GM15510 (cell line): Measurements from ENCODE around the gene ANXA3.

Experiments used
- POLR2A ChIP-seq: IDR thresholded peaks from 3 replicates; pipeline ENCODE4 v1.6.1; 2011; ENCODE audit warnings: borderline replicate concordance; ENCODE audit not compliant: insufficient read length; ENCODE audit errors: extremely low read depth

The ANXA3 gene

GRCh38 chr4:78551420-78552351 is at the start of gene ANXA3:
ANXA3 (plus strand) TSS chr4:78551770; CDS start chr4:78554474, 2,704 bp downstream.
- TF ChIP-seq POLR2A, result no peak

GRCh38 chr4:78509043-78509442 is 42.5 kb upstream of the ANXA3 start:
- TF ChIP-seq POLR2A, result no peak

GRCh38 chr4:78510108-78510507 is 41.5 kb upstream of the ANXA3 start:
- TF ChIP-seq POLR2A, result no peak

GRCh38 chr4:78510681-78511080 is 40.9 kb upstream of the ANXA3 start:
- no peak for TF ChIP-seq POLR2A

- TF ChIP-seq POLR2A, result no peak
Measured at GRCh38 chr4:78512357-78512920, 39.1 kb upstream of the ANXA3 start.

GRCh38 chr4:78513411-78513975 is 38.1 kb upstream of the ANXA3 start:
- TF ChIP-seq POLR2A, result no peak

GRCh38 chr4:78517050-78517652 is 34.4 kb upstream of the ANXA3 start:
- TF ChIP-seq POLR2A, result no peak

GRCh38 chr4:78518561-78518960 is 33.0 kb upstream of the ANXA3 start:
- no peak for TF ChIP-seq POLR2A

GRCh38 chr4:78519962-78520361 is 31.6 kb upstream of the ANXA3 start:
- TF ChIP-seq POLR2A, result no peak

- no peak for TF ChIP-seq POLR2A
Measured at GRCh38 chr4:78520808-78521226, 30.8 kb upstream of the ANXA3 start.

- TF ChIP-seq POLR2A, result no peak
Measured at GRCh38 chr4:78524009-78524408, 27.6 kb upstream of the ANXA3 start.

GRCh38 chr4:78525559-78525958 is 26.0 kb upstream of the ANXA3 start:
- no peak for TF ChIP-seq POLR2A

GRCh38 chr4:78527103-78527502 is 24.5 kb upstream of the ANXA3 start:
- no peak for TF ChIP-seq POLR2A

- no peak for TF ChIP-seq POLR2A
Measured at GRCh38 chr4:78527555-78527954, 24.0 kb upstream of the ANXA3 start.

- TF ChIP-seq POLR2A, result no peak
Measured at GRCh38 chr4:78528327-78528726, 23.2 kb upstream of the ANXA3 start.
